DND-41 (cell line): ENCODE results near the gene ANXA3.

ENCODE experiments used
- CTCF ChIP-seq: IDR thresholded peaks from 2 replicates; pipeline ENCODE4 v1.5.1; 2012; ENCODE audit warnings: borderline replicate concordance, low read length, moderate library complexity, mild to moderate bottlenecking; ENCODE audit not compliant: poor library complexity, severe bottlenecking; ENCODE audit errors: extremely low read depth
- EZH2 ChIP-seq: IDR thresholded peaks from 3 replicates; pipeline ENCODE4 v1.6.1; 2012; ENCODE audit warnings: borderline replicate concordance, low read depth, mild to moderate bottlenecking, moderate library complexity, low read length, inconsistent platforms; ENCODE audit not compliant: severe bottlenecking

DNA sequence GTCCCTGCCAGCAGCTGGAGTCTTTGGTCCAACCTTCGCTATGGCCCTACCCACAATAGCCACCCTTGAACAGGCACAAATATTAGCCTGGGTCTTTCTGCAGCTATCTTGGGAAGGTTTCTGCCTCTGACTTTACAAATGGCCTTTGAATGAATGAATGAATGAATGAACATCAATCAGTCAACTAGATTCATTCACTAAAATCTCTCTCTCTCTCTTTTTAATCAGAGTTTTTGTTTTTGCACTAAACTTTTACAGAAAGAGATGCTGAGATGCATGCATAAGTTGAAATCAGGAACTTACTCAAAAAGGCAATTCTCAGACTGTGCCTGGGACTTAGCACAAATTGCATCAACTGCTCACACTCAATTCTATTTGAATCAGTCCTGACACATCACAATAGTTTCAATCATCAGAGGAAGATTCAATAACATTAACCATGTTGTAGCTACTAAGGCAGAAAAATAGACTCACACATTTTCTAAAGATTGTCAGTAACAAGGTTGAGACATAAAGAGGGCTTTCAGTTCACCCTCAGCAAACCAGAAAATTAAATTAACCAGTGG lies 55.0 kb downstream of the ANXA3 start:
- TF ChIP-seq CTCF (no peak), EZH2 (no peak)
